Fibroblast of lung (primary cell): ENCODE data around the gene VAV2. TPM values are rescaled to one million over a fixed set of nuclear protein-coding genes. Genes with fewer than 3 reads are reported as not detected.

ENCODE experiments used
- DNase-seq, 2 donors: peaks; one replicate each; pipeline versions ENCODE4 v3.0.0 to v3.0.0-alpha.2; 2010; ENCODE audit warnings: low read depth in 2 of 2
- H2AFZ ChIP-seq: 2 replicates; pipeline ENCODE4 v1.5.1; 2012; ENCODE audit warnings: low read length, control low read depth, inconsistent platforms
- H3K27ac ChIP-seq: 2 replicates; pipeline ENCODE4 v1.5.1; 2011; ENCODE audit warnings: low read length, control low read depth; ENCODE audit not compliant: insufficient read depth
- H3K27me3 ChIP-seq: 2 replicates; pipeline ENCODE4 v1.5.1; 2011; ENCODE audit warnings: mild to moderate bottlenecking, low read length; ENCODE audit not compliant: control insufficient read depth, insufficient read depth
- H3K36me3 ChIP-seq: 2 replicates; pipeline ENCODE4 v1.5.1; 2011; ENCODE audit warnings: low read length; ENCODE audit not compliant: control insufficient read depth, insufficient read depth
- H3K4me1 ChIP-seq: 2 replicates; pipeline ENCODE4 v1.5.1; 2011; ENCODE audit warnings: low read length; ENCODE audit not compliant: control insufficient read depth, insufficient read depth; ENCODE audit errors: extremely low read depth
- H3K4me2 ChIP-seq: 2 replicates; pipeline ENCODE4 v1.5.1; 2011; ENCODE audit warnings: low read length, control low read depth; ENCODE audit not compliant: insufficient read depth; ENCODE audit errors: extremely low read depth
- H3K4me3 ChIP-seq, 4 experiments: fragments of 200-600 bp in 1 of 4; sonication (generic) in 1 of 4; replicated peaks in 1 of 4; 2 replicates each; pipeline ENCODE4 v1.5.1; 2011 to 2016; ENCODE audit warnings: low read length in 4 of 4, low read depth in 3 of 4, mild to moderate bottlenecking in 3 of 4, control low read depth in 2 of 4, inconsistent platforms in 1 of 4, mixed read lengths in 1 of 4; ENCODE audit not compliant: insufficient read depth in 1 of 4; ENCODE audit errors: control extremely low read depth in 1 of 4
- H3K79me2 ChIP-seq: 2 replicates; pipeline ENCODE4 v1.5.1; 2012; ENCODE audit warnings: mild to moderate bottlenecking, low read length, inconsistent platforms; ENCODE audit not compliant: control insufficient read depth, insufficient read depth
- H3K9ac ChIP-seq: 2 replicates; pipeline ENCODE4 v1.5.1; 2011; ENCODE audit warnings: mild to moderate bottlenecking, low read length, control low read depth; ENCODE audit not compliant: insufficient read depth
- H3K9me3 ChIP-seq: 2 replicates; pipeline ENCODE4 v1.5.1; 2012; ENCODE audit warnings: low read depth, low read length; ENCODE audit not compliant: control insufficient read depth, insufficient read depth
- H4K20me1 ChIP-seq: 2 replicates; pipeline ENCODE4 v1.5.1; 2011; ENCODE audit warnings: low read length; ENCODE audit not compliant: control insufficient read depth, insufficient read depth; ENCODE audit errors: extremely low read depth
- EZH2 ChIP-seq: IDR thresholded peaks from 2 replicates; pipeline ENCODE4 v1.5.1; 2012; ENCODE audit warnings: low read length, control low read depth, mild to moderate bottlenecking; ENCODE audit errors: missing control alignments
- polyA plus RNA-seq, 2 donors: library from polyadenylated mRNA; depleted of rRNA in 1 of 2; stranded (reverse) in 1 of 2; unstranded in 1 of 2; fragments of >200 nt; gene quantifications; 2 replicates each; pipeline ENCODE4 v1.2.1, GENCODE V29; 2011 to 2012; ENCODE audit warnings: missing spikeins in 1 of 2
- total RNA-seq: library from RNA; depleted of rRNA; stranded (reverse); fragments of >200 nt; gene quantifications from 2 replicates; pipeline ENCODE4 v1.2.1, GENCODE V29; 2014
- TF ChIP-seq, protein P1 (sequence below), 2 donors: IDR thresholded peaks in 1 of 2; conservative IDR thresholded peaks in 1 of 2; 1 replicate in 1 of 2; 2 replicates in 1 of 2; pipeline ENCODE4 v1.5.1; 2011 to 2012; ENCODE audit warnings: low read length in 2 of 2, control low read depth in 1 of 2, inconsistent platforms in 1 of 2, low read depth in 1 of 2, mild to moderate bottlenecking in 1 of 2

VAV2 gene
- total and polyA plus RNA-seq, 2 donors (not counting 1 experiment from before 2014, with no cell fraction given): 13.7 to 17.7 TPM

DNA sequence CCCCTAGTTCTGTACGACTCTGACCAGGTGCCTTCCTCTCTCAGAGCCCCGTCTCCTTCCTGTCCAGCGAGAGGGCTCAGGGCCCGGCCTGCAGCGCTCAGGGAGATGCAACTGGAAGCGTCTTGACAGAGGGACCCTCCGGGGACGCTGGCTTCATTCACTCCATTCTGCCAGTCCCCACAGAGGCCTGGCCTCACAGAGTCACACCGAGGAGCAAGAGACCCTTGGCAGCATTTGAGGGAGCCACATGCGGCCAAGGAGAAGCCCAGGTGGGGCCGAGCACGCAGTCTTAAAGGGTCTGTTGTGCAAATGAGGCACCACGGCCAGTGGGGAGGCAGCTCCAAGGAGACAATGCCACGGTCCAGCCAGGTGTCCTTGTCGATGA, 167.3 kb downstream of the VAV2 start:
- H2AFZ ChIP-seq: no peak overlapping the region
- TF ChIP-seq EZH2: no peak
- TF ChIP-seq, protein P1, sequence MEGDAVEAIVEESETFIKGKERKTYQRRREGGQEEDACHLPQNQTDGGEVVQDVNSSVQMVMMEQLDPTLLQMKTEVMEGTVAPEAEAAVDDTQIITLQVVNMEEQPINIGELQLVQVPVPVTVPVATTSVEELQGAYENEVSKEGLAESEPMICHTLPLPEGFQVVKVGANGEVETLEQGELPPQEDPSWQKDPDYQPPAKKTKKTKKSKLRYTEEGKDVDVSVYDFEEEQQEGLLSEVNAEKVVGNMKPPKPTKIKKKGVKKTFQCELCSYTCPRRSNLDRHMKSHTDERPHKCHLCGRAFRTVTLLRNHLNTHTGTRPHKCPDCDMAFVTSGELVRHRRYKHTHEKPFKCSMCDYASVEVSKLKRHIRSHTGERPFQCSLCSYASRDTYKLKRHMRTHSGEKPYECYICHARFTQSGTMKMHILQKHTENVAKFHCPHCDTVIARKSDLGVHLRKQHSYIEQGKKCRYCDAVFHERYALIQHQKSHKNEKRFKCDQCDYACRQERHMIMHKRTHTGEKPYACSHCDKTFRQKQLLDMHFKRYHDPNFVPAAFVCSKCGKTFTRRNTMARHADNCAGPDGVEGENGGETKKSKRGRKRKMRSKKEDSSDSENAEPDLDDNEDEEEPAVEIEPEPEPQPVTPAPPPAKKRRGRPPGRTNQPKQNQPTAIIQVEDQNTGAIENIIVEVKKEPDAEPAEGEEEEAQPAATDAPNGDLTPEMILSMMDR (conservative IDR thresholded peaks at IDR 0.05 in 1 of 2, IDR thresholded peaks at IDR 0.05 in 1 of 2; ENCODE audit: low read depth in 1 of 2, low read length in 2 of 2): no peak
- no peak overlapping the region for H3K27ac ChIP-seq
- H3K36me3 ChIP-seq: no peaks in the 10 kb centered on the region
- no peaks in the 10 kb centered on the region for H3K79me2 ChIP-seq
- no peak overlapping the region for H3K4me3 ChIP-seq
- H3K27me3 ChIP-seq: no peaks in the 10 kb centered on the region
- H3K9ac ChIP-seq: no peak overlapping the region
- peaks cover 2% of the 10 kb centered on the region for H3K4me1 ChIP-seq
- H3K4me2 ChIP-seq: no peak overlapping the region
- no peaks in the 10 kb centered on the region for H3K9me3 ChIP-seq
- H4K20me1 ChIP-seq: no peaks in the 10 kb centered on the region
- DNase-seq: no peak

DNA sequence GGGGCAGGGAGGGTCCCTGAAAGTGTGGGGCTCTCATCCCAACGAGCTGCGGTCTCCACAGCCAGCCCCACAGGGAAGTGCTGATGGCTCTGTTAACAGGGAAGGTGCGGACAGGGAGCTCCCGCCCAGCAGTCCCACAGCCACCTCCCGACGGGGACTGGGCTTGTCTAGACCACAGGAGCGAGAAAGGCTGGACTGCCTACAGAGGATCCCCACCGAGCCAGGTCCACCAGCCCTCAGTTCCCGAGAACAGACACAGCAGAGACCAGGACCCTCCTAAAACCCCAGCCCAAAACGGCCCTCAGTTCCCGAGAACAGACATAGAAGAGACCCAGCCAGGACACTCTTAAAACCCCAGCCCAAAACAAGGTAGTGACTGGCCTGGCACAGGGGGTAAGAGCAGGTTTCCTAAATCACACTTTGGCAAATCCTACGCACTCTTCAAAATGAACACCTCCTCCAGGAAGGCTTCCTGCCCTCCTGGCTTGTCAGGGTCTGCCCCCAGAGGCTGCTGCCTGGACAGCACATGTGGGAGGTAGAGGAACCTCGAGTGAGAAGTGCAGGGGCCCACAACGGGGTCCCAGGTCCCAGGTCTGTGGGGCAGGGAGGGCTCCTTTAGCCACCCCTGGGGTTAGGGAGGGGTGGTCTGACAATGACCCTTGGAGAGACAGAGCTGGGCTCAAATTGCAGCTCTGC, 167.9 kb downstream of the VAV2 start:
- no peak for DNase-seq
- Histone ChIP-seq H3K79me2 (no peaks in the 10 kb centered on the region), H3K4me1 (peaks cover 2% of the 10 kb centered on the region), H3K4me2 (no peak overlapping the region), H3K27ac (no peak overlapping the region), H2AFZ (no peak overlapping the region), H3K27me3 (no peaks in the 10 kb centered on the region), H3K36me3 (no peaks in the 10 kb centered on the region), H4K20me1 (no peaks in the 10 kb centered on the region), H3K9me3 (no peaks in the 10 kb centered on the region), H3K4me3 (no peak overlapping the region), H3K9ac (no peak overlapping the region)
- TF ChIP-seq, protein P1 (conservative IDR thresholded peaks at IDR 0.05 in 1 of 2, IDR thresholded peaks at IDR 0.05 in 1 of 2; ENCODE audit: low read depth in 1 of 2, low read length in 2 of 2): no peak
- TF ChIP-seq EZH2: no peak

DNA sequence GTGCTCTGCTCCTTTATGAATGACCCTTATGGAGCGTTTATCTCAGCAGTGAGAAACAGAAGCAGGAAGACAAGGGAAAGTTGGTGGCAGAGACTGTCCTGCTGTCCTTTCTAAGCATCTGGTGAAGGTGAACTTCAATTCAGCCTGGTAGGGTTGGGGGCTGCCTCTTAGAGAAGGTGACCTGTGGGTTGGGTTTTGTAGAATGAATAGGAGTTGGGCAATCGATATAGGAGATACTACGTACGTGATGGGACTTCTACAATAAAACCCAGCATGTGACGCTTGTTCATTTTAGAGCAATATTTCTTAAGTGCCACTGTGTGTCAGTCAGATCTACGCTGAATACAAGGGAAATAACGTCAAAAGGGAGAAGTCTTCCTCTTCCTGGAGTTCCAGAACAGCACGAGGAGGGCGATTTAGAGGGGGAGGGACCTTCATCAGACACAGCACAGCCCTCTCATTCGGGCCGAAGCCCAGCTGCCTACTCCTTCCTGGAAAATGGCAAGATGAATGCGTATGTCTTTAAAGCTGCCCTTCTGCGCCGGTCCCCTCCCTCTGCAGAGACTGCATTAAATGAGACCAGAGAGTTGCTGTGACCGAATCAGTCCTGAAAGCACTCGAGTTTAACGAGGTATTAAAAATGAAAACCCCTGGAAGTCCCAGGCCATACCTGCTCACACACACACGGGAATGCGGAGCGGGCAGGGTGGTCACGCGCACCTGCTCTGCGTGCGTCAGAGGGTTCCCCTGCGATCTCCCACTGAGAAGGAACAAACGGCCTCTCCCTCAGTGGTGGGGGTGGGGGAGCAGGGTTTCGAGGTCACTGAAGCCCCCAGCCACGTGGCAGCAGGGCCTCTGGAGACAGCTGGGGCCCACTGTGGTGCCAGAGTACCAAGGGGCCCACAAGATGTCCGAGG, 168.7 kb downstream of the VAV2 start:
- Histone ChIP-seq H3K27ac (no peak overlapping the region), H3K79me2 (no peaks in the 10 kb centered on the region), H3K9ac (no peak overlapping the region), H3K36me3 (no peaks in the 10 kb centered on the region), H3K4me2 (no peak overlapping the region), H3K27me3 (no peaks in the 10 kb centered on the region), H3K4me1 (peaks cover 2% of the 10 kb centered on the region), H2AFZ (no peak overlapping the region), H4K20me1 (no peaks in the 10 kb centered on the region), H3K9me3 (no peaks in the 10 kb centered on the region), H3K4me3 (no peak overlapping the region)
- TF ChIP-seq EZH2: no peak
- TF ChIP-seq, protein P1 (conservative IDR thresholded peaks at IDR 0.05 in 1 of 2, IDR thresholded peaks at IDR 0.05 in 1 of 2; ENCODE audit: low read depth in 1 of 2, low read length in 2 of 2): no peak
- DNase-seq: no peak
